Measurements from ENCODE around the gene LRRC39. TPM values are rescaled to one million over a fixed set of nuclear protein-coding genes. Genes with fewer than 3 reads are reported as not detected.
"Not testable (repeated sequence)": the region's sequence is repeated elsewhere in the genome, so short reads cannot be mapped to it uniquely, and the experiment has no call there.

The LRRC39 gene
- total RNA-seq, 1 donor from 2014 or later = 164 TPM

- not testable (repeated sequence) for H3K4me3 ChIP-seq (ENCODE audit: low read length in 3 of 3); H3K9ac ChIP-seq (ENCODE audit: low read depth in 1 of 3, low read length in 3 of 3); H3K27me3 ChIP-seq (ENCODE audit: control insufficient read depth in 3 of 3, insufficient read depth in 3 of 3, low read length in 3 of 3); H3K9me3 ChIP-seq (ENCODE audit: control insufficient read depth in 3 of 3, low read length in 3 of 3); H3K4me1 ChIP-seq (ENCODE audit: control insufficient read depth in 3 of 3, insufficient read depth in 3 of 3, low read length in 3 of 3); H3K27ac ChIP-seq (ENCODE audit: low read depth, low read length)
- H3K36me3 ChIP-seq (ENCODE audit: control insufficient read depth in 3 of 3, insufficient read depth in 3 of 3, low read length in 3 of 3) = peaks cover 7 to 22% (median 14%) of the 10 kb centered on the region in 3 donors
Measured at GRCh38 chr1:100202703-100203102, 24.6 kb upstream of the LRRC39 start.

GRCh38 chr1:100200060-100200459 lies 22.0 kb upstream of the LRRC39 start:
- not testable (repeated sequence) for H3K27ac ChIP-seq (ENCODE audit: low read depth, low read length); H3K9ac ChIP-seq (ENCODE audit: low read depth in 1 of 3, low read length in 3 of 3); H3K4me1 ChIP-seq (ENCODE audit: control insufficient read depth in 3 of 3, insufficient read depth in 3 of 3, low read length in 3 of 3); H3K9me3 ChIP-seq (ENCODE audit: control insufficient read depth in 3 of 3, low read length in 3 of 3); H3K4me3 ChIP-seq (ENCODE audit: low read length in 3 of 3); H3K27me3 ChIP-seq (ENCODE audit: control insufficient read depth in 3 of 3, insufficient read depth in 3 of 3, low read length in 3 of 3)
- H3K36me3 ChIP-seq (ENCODE audit: control insufficient read depth in 3 of 3, insufficient read depth in 3 of 3, low read length in 3 of 3) = peaks cover 9 to 24% (median 18%) of the 10 kb centered on the region in 3 donors

- no peak overlapping the region for H3K27ac ChIP-seq (ENCODE audit: low read depth, low read length)
- peaks cover 9 to 22% (median 16%) of the 10 kb centered on the region in 3 donors for H3K36me3 ChIP-seq (ENCODE audit: control insufficient read depth in 3 of 3, insufficient read depth in 3 of 3, low read length in 3 of 3)
- H3K4me1 ChIP-seq (ENCODE audit: control insufficient read depth in 3 of 3, insufficient read depth in 3 of 3, low read length in 3 of 3) = no peaks in the 10 kb centered on the region
- H3K9me3 ChIP-seq (ENCODE audit: control insufficient read depth in 3 of 3, low read length in 3 of 3) = no peaks in the 10 kb centered on the region
- H3K27me3 ChIP-seq (ENCODE audit: control insufficient read depth in 3 of 3, insufficient read depth in 3 of 3, low read length in 3 of 3) = no peaks in the 10 kb centered on the region
- H3K9ac ChIP-seq (ENCODE audit: low read depth in 1 of 3, low read length in 3 of 3) = no peak overlapping the region
- no peak overlapping the region for H3K4me3 ChIP-seq (ENCODE audit: low read length in 3 of 3)
Measured at GRCh38 chr1:100198596-100198995, 20.5 kb upstream of the LRRC39 start.

- Histone ChIP-seq H3K4me3 (ENCODE audit: low read length in 3 of 3) (peak overlapping the region in 2 of 3 donors; percentile 29 to 44), H3K9me3 (ENCODE audit: control insufficient read depth in 3 of 3, low read length in 3 of 3) (no peaks in the 10 kb centered on the region), H3K36me3 (ENCODE audit: control insufficient read depth in 3 of 3, insufficient read depth in 3 of 3, low read length in 3 of 3) (no peaks in the 10 kb centered on the region), H3K4me1 (ENCODE audit: control insufficient read depth in 3 of 3, insufficient read depth in 3 of 3, low read length in 3 of 3) (peaks cover 12 to 15% (median 14%) of the 10 kb centered on the region in 3 donors), H3K9ac (ENCODE audit: low read depth in 1 of 3, low read length in 3 of 3) (peak overlapping the region; percentile 55 to 66 (median 60)), H3K27ac (ENCODE audit: low read depth, low read length) (peak overlapping the region; percentile 92), H3K27me3 (ENCODE audit: control insufficient read depth in 3 of 3, insufficient read depth in 3 of 3, low read length in 3 of 3) (no peaks in the 10 kb centered on the region)
Measured at GRCh38 chr1:100188617-100189016, 10.6 kb upstream of the LRRC39 start.

GRCh38 chr1:100187912-100188311 lies 9.9 kb upstream of the LRRC39 start:
- no peaks in the 10 kb centered on the region for H3K27me3 ChIP-seq (ENCODE audit: control insufficient read depth in 3 of 3, insufficient read depth in 3 of 3, low read length in 3 of 3)
- peaks cover 12 to 15% (median 14%) of the 10 kb centered on the region in 3 donors for H3K4me1 ChIP-seq (ENCODE audit: control insufficient read depth in 3 of 3, insufficient read depth in 3 of 3, low read length in 3 of 3)
- peak overlapping the region in 1 of 3 donors; percentile 0 for H3K4me3 ChIP-seq (ENCODE audit: low read length in 3 of 3)
- no peaks in the 10 kb centered on the region for H3K36me3 ChIP-seq (ENCODE audit: control insufficient read depth in 3 of 3, insufficient read depth in 3 of 3, low read length in 3 of 3)
- no peaks in the 10 kb centered on the region for H3K9me3 ChIP-seq (ENCODE audit: control insufficient read depth in 3 of 3, low read length in 3 of 3)
- peak overlapping the region; percentile 92 for H3K27ac ChIP-seq (ENCODE audit: low read depth, low read length)
- peak overlapping the region; percentile 55 to 66 (median 60) for H3K9ac ChIP-seq (ENCODE audit: low read depth in 1 of 3, low read length in 3 of 3)

- H3K9ac ChIP-seq (ENCODE audit: low read depth in 1 of 3, low read length in 3 of 3) = no peak overlapping the region
- no peaks in the 10 kb centered on the region for H3K36me3 ChIP-seq (ENCODE audit: control insufficient read depth in 3 of 3, insufficient read depth in 3 of 3, low read length in 3 of 3)
- H3K9me3 ChIP-seq (ENCODE audit: control insufficient read depth in 3 of 3, low read length in 3 of 3) = no peaks in the 10 kb centered on the region
- no peak overlapping the region for H3K27ac ChIP-seq (ENCODE audit: low read depth, low read length)
- peaks cover 12 to 15% (median 13%) of the 10 kb centered on the region in 3 donors for H3K4me1 ChIP-seq (ENCODE audit: control insufficient read depth in 3 of 3, insufficient read depth in 3 of 3, low read length in 3 of 3)
- no peaks in the 10 kb centered on the region for H3K27me3 ChIP-seq (ENCODE audit: control insufficient read depth in 3 of 3, insufficient read depth in 3 of 3, low read length in 3 of 3)
- H3K4me3 ChIP-seq (ENCODE audit: low read length in 3 of 3) = no peak overlapping the region
Measured at GRCh38 chr1:100184536-100184935, 6.5 kb upstream of the LRRC39 start.

- Histone ChIP-seq H3K36me3 (ENCODE audit: control insufficient read depth in 3 of 3, insufficient read depth in 3 of 3, low read length in 3 of 3) (no peaks in the 10 kb centered on the region), H3K9me3 (ENCODE audit: control insufficient read depth in 3 of 3, low read length in 3 of 3) (no peaks in the 10 kb centered on the region), H3K9ac (ENCODE audit: low read depth in 1 of 3, low read length in 3 of 3) (no peak overlapping the region), H3K27ac (ENCODE audit: low read depth, low read length) (no peak overlapping the region), H3K4me3 (ENCODE audit: low read length in 3 of 3) (no peak overlapping the region), H3K27me3 (ENCODE audit: control insufficient read depth in 3 of 3, insufficient read depth in 3 of 3, low read length in 3 of 3) (no peaks in the 10 kb centered on the region), H3K4me1 (ENCODE audit: control insufficient read depth in 3 of 3, insufficient read depth in 3 of 3, low read length in 3 of 3) (peaks cover 5 to 7% (median 5%) of the 10 kb centered on the region in 3 donors)
Measured at GRCh38 chr1:100183370-100183769, 5.3 kb upstream of the LRRC39 start.

GRCh38 chr1:100177295-100178041 lies 588 bp downstream of the LRRC39 start:
- peak overlapping the region; percentile 73 to 83 (median 77) for H3K9ac ChIP-seq (ENCODE audit: low read depth in 1 of 3, low read length in 3 of 3)
- peaks cover 0 to 6% (median 5%) of the 10 kb centered on the region in 3 donors for H3K36me3 ChIP-seq (ENCODE audit: control insufficient read depth in 3 of 3, insufficient read depth in 3 of 3, low read length in 3 of 3)
- H3K4me3 ChIP-seq (ENCODE audit: low read length in 3 of 3) = peak overlapping the region; percentile 71 to 76 (median 75)
- peaks cover 4 to 10% (median 8%) of the 10 kb centered on the region in 3 donors for H3K4me1 ChIP-seq (ENCODE audit: control insufficient read depth in 3 of 3, insufficient read depth in 3 of 3, low read length in 3 of 3)
- H3K27me3 ChIP-seq (ENCODE audit: control insufficient read depth in 3 of 3, insufficient read depth in 3 of 3, low read length in 3 of 3) = no peaks in the 10 kb centered on the region
- no peaks in the 10 kb centered on the region for H3K9me3 ChIP-seq (ENCODE audit: control insufficient read depth in 3 of 3, low read length in 3 of 3)
- peak overlapping the region; percentile 96 for H3K27ac ChIP-seq (ENCODE audit: low read depth, low read length)

GRCh38 chr1:100168051-100168450 lies 10.0 kb downstream of the LRRC39 start:
- Histone ChIP-seq H3K27me3 (ENCODE audit: control insufficient read depth in 3 of 3, insufficient read depth in 3 of 3, low read length in 3 of 3) (no peaks in the 10 kb centered on the region), H3K9ac (ENCODE audit: low read depth in 1 of 3, low read length in 3 of 3) (no peak overlapping the region), H3K4me1 (ENCODE audit: control insufficient read depth in 3 of 3, insufficient read depth in 3 of 3, low read length in 3 of 3) (peaks cover 3 to 10% (median 3%) of the 10 kb centered on the region in 3 donors), H3K9me3 (ENCODE audit: control insufficient read depth in 3 of 3, low read length in 3 of 3) (no peaks in the 10 kb centered on the region), H3K4me3 (ENCODE audit: low read length in 3 of 3) (no peak overlapping the region), H3K27ac (ENCODE audit: low read depth, low read length) (no peak overlapping the region), H3K36me3 (ENCODE audit: control insufficient read depth in 3 of 3, insufficient read depth in 3 of 3, low read length in 3 of 3) (peaks cover 0 to 11% (median 7%) of the 10 kb centered on the region in 3 donors)

- H3K27me3 ChIP-seq (ENCODE audit: control insufficient read depth in 3 of 3, insufficient read depth in 3 of 3, low read length in 3 of 3) = no peaks in the 10 kb centered on the region
- peaks cover 3 to 10% (median 3%) of the 10 kb centered on the region in 3 donors for H3K4me1 ChIP-seq (ENCODE audit: control insufficient read depth in 3 of 3, insufficient read depth in 3 of 3, low read length in 3 of 3)
- H3K27ac ChIP-seq (ENCODE audit: low read depth, low read length) = no peak overlapping the region
- peaks cover 11 to 26% (median 13%) of the 10 kb centered on the region in 3 donors for H3K36me3 ChIP-seq (ENCODE audit: control insufficient read depth in 3 of 3, insufficient read depth in 3 of 3, low read length in 3 of 3)
- H3K4me3 ChIP-seq (ENCODE audit: low read length in 3 of 3) = no peak overlapping the region
- no peaks in the 10 kb centered on the region for H3K9me3 ChIP-seq (ENCODE audit: control insufficient read depth in 3 of 3, low read length in 3 of 3)
- H3K9ac ChIP-seq (ENCODE audit: low read depth in 1 of 3, low read length in 3 of 3) = no peak overlapping the region
Measured at GRCh38 chr1:100164702-100165101, 13.4 kb downstream of the LRRC39 start.

Data from skeletal muscle tissue (tissue), 4 donors.